Smooth muscle cell (in vitro differentiated cells): ENCODE data around the gene CNMD. TPM values are rescaled to one million over a fixed set of nuclear protein-coding genes. Genes with fewer than 3 reads are reported as not detected.
"Not testable (repeated sequence)": the region's sequence is repeated elsewhere in the genome, so short reads cannot be mapped to it uniquely, and the experiment has no call there.

ENCODE experiments used
- DNase-seq: peaks from one replicate; lab custom pipeline; 2025; ENCODE audit not compliant: unreplicated experiment; lab: John Stamatoyannopoulos, UW
- H2AFZ ChIP-seq: fragments of 200-600 bp; sonication (generic); 2 replicates; pipeline ENCODE4 v1.6.0; 2016; ENCODE audit warnings: antibody characterized with exemption, low read depth, mild to moderate bottlenecking
- H3F3A ChIP-seq: fragments of 200-600 bp; sonication (generic); 2 replicates; pipeline ENCODE4 v1.6.0; 2017; ENCODE audit warnings: antibody characterized with exemption, low read depth
- H3K27ac ChIP-seq: fragments of 200-600 bp; sonication (generic); 2 replicates; pipeline ENCODE4 v1.5.1; 2016; ENCODE audit warnings: low read depth, mild to moderate bottlenecking
- H3K27me3 ChIP-seq: fragments of 200-600 bp; sonication (generic); 2 replicates; pipeline ENCODE4 v1.6.1; 2016; ENCODE audit warnings: low read depth, mild to moderate bottlenecking
- H3K36me3 ChIP-seq: fragments of 200-600 bp; sonication (generic); 2 replicates; pipeline ENCODE4 v1.5.1; 2016; ENCODE audit warnings: low read depth
- H3K4me1 ChIP-seq: fragments of 200-600 bp; sonication (generic); 2 replicates; pipeline ENCODE4 v1.5.1; 2016; ENCODE audit warnings: low read depth
- H3K4me2 ChIP-seq: fragments of 200-600 bp; sonication (generic); 2 replicates; pipeline ENCODE4 v1.6.0; 2016; ENCODE audit warnings: mild to moderate bottlenecking
- H3K4me3 ChIP-seq: fragments of 200-600 bp; sonication (generic); 2 replicates; pipeline ENCODE4 v1.5.1; 2016; ENCODE audit warnings: mild to moderate bottlenecking
- H3K79me2 ChIP-seq: fragments of 200-600 bp; sonication (generic); 2 replicates; pipeline ENCODE4 v1.6.0; 2016; ENCODE audit warnings: low read depth, mild to moderate bottlenecking
- H3K9ac ChIP-seq: fragments of 200-600 bp; sonication (generic); 2 replicates; pipeline ENCODE4 v1.6.0; 2016; ENCODE audit warnings: low read depth
- H3K9me3 ChIP-seq: fragments of 200-600 bp; sonication (generic); replicated peaks from 2 replicates; pipeline ENCODE4 v1.5.1; 2016; ENCODE audit warnings: low read depth
- H4K20me1 ChIP-seq: fragments of 200-600 bp; sonication (generic); 2 replicates; pipeline ENCODE4 v1.6.0; 2016; ENCODE audit warnings: low read depth
- CTCF ChIP-seq: fragments of 200-600 bp; sonication (generic); IDR thresholded peaks from 2 replicates; pipeline ENCODE4 v1.5.1; 2017; ENCODE audit warnings: borderline replicate concordance, mild to moderate bottlenecking, antibody characterized with exemption; ENCODE audit not compliant: insufficient read depth, poor library complexity, severe bottlenecking
- WGBS: methylation state at CpG from one replicate; pipeline ENCODE4 v1.1.7; 2016; ENCODE audit warnings: low lambda C conversion rate; 5-methylcytosine and 5-hydroxymethylcytosine counted together
- polyA plus RNA-seq: library from polyadenylated mRNA; unstranded; fragments of >200 nt; fragmentation: Nextera tagmentation; extraction: Ambion mirVana; gene quantifications from 2 replicates; pipeline ENCODE4 v1.2.1, GENCODE V29; 2016
- total RNA-seq: library from RNA; depleted of rRNA; stranded (reverse); fragments of >200 nt; gene quantifications from 2 replicates; pipeline ENCODE4 v1.2.3, GENCODE V29; 2014

The CNMD gene
- total and polyA plus RNA-seq, 2 experiments from 2014 or later = not detected

GRCh38 chr13:52725302-52725701, 14.3 kb downstream of the CNMD start:
- WGBS = 90% methylated on average over 1 of the region's 1 CpG
- Histone ChIP-seq H3K9me3 (no peaks in the 10 kb centered on the region), H3K79me2 (no peaks in the 10 kb centered on the region), H3K4me2 (no peak overlapping the region), H4K20me1 (no peaks in the 10 kb centered on the region), H3K27ac (no peak overlapping the region), H3K4me1 (no peaks in the 10 kb centered on the region), H3K27me3 (no peaks in the 10 kb centered on the region), H3K4me3 (no peak overlapping the region), H3K36me3 (no peaks in the 10 kb centered on the region), H2AFZ (no peak overlapping the region), H3F3A (no peaks in the 10 kb centered on the region), H3K9ac (no peak overlapping the region)
- DNase-seq = no peak
- no peak for TF ChIP-seq CTCF

- Histone ChIP-seq H2AFZ (no peak overlapping the region), H3K27ac (no peak overlapping the region), H3K4me2 (no peak overlapping the region), H3K4me3 (no peak overlapping the region), H3K36me3 (no peaks in the 10 kb centered on the region), H3K79me2 (no peaks in the 10 kb centered on the region), H4K20me1 (no peaks in the 10 kb centered on the region), H3K27me3 (no peaks in the 10 kb centered on the region), H3F3A (no peaks in the 10 kb centered on the region), H3K4me1 (no peaks in the 10 kb centered on the region), H3K9me3 (no peaks in the 10 kb centered on the region), H3K9ac (no peak overlapping the region)
- TF ChIP-seq CTCF = no peak
- WGBS = 50% methylated on average over 4 of the region's 4 CpGs
- no peak for DNase-seq
Observed at GRCh38 chr13:52723181-52723580, 16.4 kb downstream of the CNMD start.

GRCh38 chr13:52721356-52721755, 18.3 kb downstream of the CNMD start:
- not testable (repeated sequence) for H3K4me3 ChIP-seq, H3K4me1 ChIP-seq, H2AFZ ChIP-seq, H3K4me2 ChIP-seq, H3K9ac ChIP-seq, H3K9me3 ChIP-seq, H4K20me1 ChIP-seq, H3K36me3 ChIP-seq, DNase-seq, H3K79me2 ChIP-seq, H3F3A ChIP-seq, H3K27ac ChIP-seq, H3K27me3 ChIP-seq
- WGBS = 100% methylated on average over 2 of the region's 2 CpGs

GRCh38 chr13:52720904-52721303, 18.7 kb downstream of the CNMD start:
- not testable (repeated sequence) for H3K4me3 ChIP-seq, H3K36me3 ChIP-seq, H3K79me2 ChIP-seq, H3K27ac ChIP-seq, H2AFZ ChIP-seq, H3K4me1 ChIP-seq, H3F3A ChIP-seq, H3K9ac ChIP-seq, H3K27me3 ChIP-seq, H3K4me2 ChIP-seq, DNase-seq, H3K9me3 ChIP-seq, H4K20me1 ChIP-seq
- WGBS = 78% methylated on average over 7 of the region's 7 CpGs

GRCh38 chr13:52713894-52714293, 25.7 kb downstream of the CNMD start:
- no peak overlapping the region for H3K4me2 ChIP-seq
- H3F3A ChIP-seq = no peaks in the 10 kb centered on the region
- WGBS = 85% methylated on average over 3 of the region's 3 CpGs
- H3K36me3 ChIP-seq = no peaks in the 10 kb centered on the region
- no peak overlapping the region for H2AFZ ChIP-seq
- H3K4me1 ChIP-seq = peaks cover 7% of the 10 kb centered on the region
- no peak overlapping the region for H3K9ac ChIP-seq
- H3K79me2 ChIP-seq = no peaks in the 10 kb centered on the region
- no peak for TF ChIP-seq CTCF
- H4K20me1 ChIP-seq = no peaks in the 10 kb centered on the region
- no peak overlapping the region for H3K27ac ChIP-seq
- no peak for DNase-seq
- no peak overlapping the region for H3K4me3 ChIP-seq
- H3K9me3 ChIP-seq = no peaks in the 10 kb centered on the region
- H3K27me3 ChIP-seq = no peaks in the 10 kb centered on the region
